Esophagus squamous epithelium (tissue), 4 donors: ENCODE results near the gene GINS2.

Experiments used
- POLR2A ChIP-seq, 4 donors: fragments of 450-650 bp; IDR thresholded peaks; one replicate each; pipeline ENCODE4 v1.6.1; 2017; ENCODE audit warnings: antibody characterized with exemption in 4 of 4, mild to moderate bottlenecking in 4 of 4, moderate library complexity in 3 of 4
- TF ChIP-seq, protein P1 (sequence below), 6 experiments: fragments of 450-650 bp in 4 of 6; fragments of 200-600 bp in 2 of 6; sonication (generic) in 2 of 6; IDR thresholded peaks; one replicate each; pipeline ENCODE4 v1.5.1; 2016 to 2019; ENCODE audit warnings: antibody characterized with exemption in 6 of 6, mild to moderate bottlenecking in 4 of 6, moderate library complexity in 4 of 6

DNA sequence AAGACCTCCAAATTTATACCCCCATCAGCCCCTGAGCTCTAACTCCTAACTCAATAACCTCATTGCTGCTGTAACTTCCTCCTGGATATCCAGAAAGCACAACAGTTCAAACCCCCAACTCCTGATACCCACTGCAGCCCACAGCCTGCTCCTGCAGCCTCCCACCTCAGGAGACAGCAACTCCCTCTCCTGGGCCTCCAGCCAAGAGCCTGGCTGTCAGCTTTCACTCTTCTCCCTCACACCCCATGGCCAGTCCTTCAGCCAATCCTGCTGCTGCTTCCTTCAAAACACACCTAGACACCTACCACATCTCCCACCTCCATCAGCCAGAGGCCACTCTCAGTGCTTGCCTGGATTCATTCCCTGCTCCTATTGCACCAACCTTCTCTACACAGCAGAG is 5.4 kb downstream of the GINS2 start:
- TF ChIP-seq, protein P1, sequence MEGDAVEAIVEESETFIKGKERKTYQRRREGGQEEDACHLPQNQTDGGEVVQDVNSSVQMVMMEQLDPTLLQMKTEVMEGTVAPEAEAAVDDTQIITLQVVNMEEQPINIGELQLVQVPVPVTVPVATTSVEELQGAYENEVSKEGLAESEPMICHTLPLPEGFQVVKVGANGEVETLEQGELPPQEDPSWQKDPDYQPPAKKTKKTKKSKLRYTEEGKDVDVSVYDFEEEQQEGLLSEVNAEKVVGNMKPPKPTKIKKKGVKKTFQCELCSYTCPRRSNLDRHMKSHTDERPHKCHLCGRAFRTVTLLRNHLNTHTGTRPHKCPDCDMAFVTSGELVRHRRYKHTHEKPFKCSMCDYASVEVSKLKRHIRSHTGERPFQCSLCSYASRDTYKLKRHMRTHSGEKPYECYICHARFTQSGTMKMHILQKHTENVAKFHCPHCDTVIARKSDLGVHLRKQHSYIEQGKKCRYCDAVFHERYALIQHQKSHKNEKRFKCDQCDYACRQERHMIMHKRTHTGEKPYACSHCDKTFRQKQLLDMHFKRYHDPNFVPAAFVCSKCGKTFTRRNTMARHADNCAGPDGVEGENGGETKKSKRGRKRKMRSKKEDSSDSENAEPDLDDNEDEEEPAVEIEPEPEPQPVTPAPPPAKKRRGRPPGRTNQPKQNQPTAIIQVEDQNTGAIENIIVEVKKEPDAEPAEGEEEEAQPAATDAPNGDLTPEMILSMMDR (IDR thresholded peaks at IDR 0.05): no peak
- TF ChIP-seq POLR2A (IDR thresholded peaks at IDR 0.05): no peak
